IPS DF 4.7 (cell line): ENCODE measurements around the gene CHMP6.

Source experiments
- DNase-seq: peaks from one replicate; pipeline ENCODE4 v3.0.0-alpha.2; 2013; ENCODE audit warnings: low spot score; ENCODE audit errors: extremely low read depth

CHMP6 gene

DNA sequence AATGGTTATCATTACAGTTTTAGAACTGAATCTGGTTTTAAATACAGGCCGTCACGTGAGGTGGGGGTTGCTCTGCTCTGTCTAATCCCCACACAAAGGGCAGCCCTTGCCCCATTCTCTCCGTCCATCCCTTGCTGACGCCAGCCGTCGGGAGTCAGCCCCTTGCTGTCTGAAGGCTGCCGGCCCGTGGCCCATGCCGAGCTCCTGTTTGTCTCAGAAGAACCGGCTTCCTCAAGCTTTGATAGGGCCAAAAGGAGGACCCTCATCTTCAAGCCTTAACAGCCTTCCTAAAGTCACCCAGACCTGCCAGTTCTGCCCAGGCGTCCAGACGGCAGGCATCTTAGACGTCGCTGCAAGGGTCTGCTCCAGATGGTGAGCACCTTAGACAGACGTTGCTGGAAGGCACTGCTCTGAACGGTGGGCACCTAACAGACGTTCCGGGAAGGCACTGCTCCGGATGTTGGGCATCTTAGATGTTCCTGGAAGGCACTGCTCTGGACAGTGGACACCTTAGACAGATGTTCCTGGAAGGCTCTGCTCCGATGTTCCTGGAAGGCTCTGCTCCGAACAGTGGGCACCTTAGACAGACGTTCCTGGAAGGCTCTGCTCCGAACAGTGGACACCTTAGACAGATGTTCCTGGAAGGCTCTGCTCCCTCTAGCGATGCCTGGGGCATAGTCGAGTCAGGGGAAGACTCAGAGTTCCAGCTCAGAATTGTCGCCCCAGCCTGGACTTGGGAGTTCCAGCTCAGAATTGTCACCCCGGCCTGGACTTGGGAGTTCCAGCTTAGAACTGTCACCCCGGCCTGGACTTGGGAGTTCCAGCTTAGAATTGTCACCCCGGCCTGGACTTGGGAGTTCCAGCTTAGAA, 35.1 kb upstream of the CHMP6 start:
- DNase-seq, result no peak

- DNase-seq, result no peak
Measured at GRCh38 chr17:80957461-80957941, 34.1 kb upstream of the CHMP6 start.

DNA sequence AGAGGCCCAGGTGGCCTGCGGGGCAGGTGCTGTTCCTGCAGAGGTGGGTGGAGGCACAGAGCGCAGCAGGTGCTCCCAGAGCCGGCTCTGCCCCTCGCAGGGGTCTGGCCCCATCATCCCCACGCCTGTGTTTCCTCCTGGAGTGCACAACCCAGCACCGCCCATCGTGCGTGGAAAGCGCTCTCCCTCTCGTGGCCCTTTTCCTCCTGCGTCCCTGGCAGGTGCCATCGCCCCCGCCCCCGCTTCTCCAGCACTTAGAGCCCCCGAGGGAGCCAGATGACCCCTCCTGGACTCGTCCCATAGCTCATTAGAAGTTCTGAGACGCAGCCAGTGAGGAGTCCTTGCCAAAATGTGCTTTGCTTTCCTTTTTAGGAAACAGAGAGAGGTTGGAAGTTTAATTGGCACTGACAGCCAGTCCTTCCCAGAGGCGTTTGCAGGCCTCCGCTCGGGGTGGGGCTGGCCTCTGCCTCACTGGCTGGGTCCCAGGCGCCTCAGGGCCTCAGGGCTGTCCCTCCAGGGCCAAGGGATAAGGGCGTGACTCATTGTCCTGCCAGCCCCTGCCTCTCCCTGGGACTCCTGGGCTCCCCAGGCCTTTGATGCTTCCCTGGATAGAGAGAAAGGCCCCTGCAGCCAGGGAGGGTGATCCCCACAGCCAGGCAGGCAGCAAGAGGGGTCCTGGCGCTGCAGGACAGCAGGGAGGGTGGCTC, 32.2 kb upstream of the CHMP6 start:
- no peak for DNase-seq

- no peak for DNase-seq
Measured at GRCh38 chr17:80960037-80960796, 31.4 kb upstream of the CHMP6 start.

- no peak for DNase-seq
Measured at GRCh38 chr17:80960797-80961452, 30.7 kb upstream of the CHMP6 start.

DNA sequence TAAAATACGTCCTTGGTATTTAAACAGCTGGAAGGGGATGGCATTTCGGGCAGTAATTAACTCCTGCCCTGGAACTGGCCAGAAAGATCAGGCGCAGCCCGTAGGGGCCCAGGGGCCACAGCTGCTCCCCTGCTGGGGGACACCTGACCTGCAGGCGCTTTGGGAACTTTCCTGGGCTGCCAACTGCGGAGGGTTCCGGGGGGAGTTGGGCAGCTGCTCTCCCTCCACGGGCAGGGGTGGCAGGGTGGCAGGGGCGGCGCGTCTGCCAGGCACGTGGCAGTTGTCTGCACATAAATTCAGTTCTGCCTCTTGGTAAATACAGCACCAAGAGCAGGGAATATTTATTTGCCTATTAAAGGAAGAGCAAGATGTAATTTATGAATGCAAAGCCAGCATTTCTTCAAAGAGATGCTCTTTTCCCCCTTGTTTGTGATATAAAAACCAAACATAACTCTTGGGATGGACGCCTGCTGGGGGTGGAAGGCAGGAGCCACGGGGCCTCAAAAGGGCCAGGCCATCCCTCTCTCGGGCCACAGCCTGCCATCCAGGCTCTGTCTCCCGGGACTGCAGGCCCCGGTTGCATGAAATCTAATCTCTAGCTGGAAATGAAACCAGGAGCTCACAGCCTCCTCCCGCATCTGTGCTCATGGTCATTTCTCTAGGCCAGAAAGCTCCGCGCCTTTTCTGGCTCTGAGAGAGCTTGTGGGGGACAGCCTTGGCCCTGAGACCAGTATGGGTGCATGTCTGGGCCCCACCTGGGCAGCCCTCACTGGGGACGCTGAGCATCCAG, 29.9 kb upstream of the CHMP6 start:
- no peak for DNase-seq

- no peak for DNase-seq
Measured at GRCh38 chr17:80962356-80963329, 29.0 kb upstream of the CHMP6 start.

GRCh38 chr17:80963812-80964543, 27.7 kb upstream of the CHMP6 start:
- DNase-seq, result no peak

GRCh38 chr17:80964544-80964856, 27.1 kb upstream of the CHMP6 start:
- no peak for DNase-seq

GRCh38 chr17:80964859-80965580, 26.6 kb upstream of the CHMP6 start:
- DNase-seq, result no peak

DNA sequence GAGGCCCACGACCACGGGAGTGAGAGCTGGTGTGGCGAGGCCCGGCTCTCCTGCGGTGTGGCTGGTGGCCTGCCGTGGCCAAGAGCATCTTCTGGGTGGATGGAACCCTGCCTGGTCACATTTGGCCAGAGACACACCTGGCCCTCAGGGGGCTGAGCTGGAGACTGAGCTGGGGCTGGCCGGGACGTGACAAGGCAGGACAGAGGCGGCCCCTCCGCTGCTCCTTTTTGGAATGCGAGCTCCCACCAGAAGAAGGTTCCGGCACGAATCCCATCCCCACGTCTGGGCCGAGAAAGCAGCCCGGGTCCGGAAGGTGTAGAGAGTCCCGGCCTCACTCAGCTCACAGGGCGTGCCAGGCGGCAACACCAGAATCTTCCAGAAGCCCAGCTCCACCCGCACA, 26.0 kb upstream of the CHMP6 start:
- DNase-seq, result no peak

DNA sequence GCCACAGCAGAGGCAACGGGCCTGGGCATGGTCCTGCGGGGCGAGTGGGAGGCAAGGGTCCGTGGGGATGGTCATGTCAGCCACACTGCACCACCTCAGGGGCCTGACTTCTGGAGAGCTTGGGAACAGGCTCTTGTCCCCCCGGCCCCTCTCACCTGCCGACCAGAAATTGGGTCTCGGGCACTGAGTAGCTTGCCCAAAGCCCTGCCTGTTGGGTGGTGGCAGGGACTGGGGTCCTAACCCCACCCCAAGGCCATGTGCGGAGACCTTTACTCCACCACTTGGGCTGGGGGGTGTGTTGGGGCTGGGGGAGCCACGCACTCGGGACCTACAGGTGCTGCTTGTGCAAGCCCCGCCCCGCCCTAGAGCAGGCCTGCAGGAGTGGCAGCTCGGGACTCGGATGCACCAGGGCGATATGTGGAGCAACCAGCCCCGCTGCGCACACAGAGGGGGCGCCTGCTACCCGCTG, 24.2 kb upstream of the CHMP6 start:
- DNase-seq, result no peak

DNA sequence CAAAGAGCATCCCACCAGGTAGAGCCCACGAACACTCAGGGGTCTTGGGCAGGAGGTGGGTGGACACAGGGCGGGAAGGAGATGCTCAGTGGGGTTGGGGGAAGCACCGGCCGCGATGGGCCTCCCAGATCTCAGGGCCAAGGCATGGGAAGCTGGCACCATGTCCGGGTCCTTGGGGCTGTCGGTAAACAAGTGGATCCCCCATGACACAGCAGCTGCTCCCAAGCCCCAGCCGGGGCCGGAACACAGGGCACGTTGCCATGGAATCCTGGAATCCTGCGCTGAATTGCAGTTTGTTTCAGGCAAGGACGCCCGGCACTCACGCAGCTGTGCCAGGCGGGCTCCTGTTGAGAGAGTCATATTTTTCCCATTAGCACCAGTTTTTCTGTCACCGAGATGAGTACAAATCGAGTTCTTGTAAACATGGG, 23.0 kb upstream of the CHMP6 start:
- no peak for DNase-seq

GRCh38 chr17:80969030-80969673, 22.5 kb upstream of the CHMP6 start:
- no peak for DNase-seq

DNA sequence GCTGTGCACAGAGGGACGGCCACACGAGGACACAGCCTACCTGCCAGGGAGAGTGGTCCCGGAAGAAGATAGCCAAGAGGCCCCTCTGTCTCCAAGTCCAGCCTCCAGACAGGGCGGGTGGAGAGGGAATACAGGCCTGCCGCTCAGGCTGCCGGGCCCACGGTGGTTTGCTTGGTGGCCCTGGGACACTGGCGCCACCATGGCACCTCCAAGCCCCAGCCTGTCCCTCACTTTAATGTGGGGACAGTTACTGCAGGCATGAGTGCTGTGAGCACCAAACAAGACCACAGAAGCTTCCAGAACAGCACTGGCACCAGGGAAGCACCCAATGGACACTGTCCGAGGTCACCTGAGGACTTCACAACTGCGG, 22.0 kb upstream of the CHMP6 start:
- DNase-seq, result no peak

- no peak for DNase-seq
Measured at GRCh38 chr17:80970044-80970761, 21.4 kb upstream of the CHMP6 start.
